Neural cell (in vitro differentiated cells): Measurements from ENCODE around the gene HMCES. TPM values are rescaled to one million over a fixed set of nuclear protein-coding genes. Genes with fewer than 3 reads are reported as not detected.

Experiments
- H2AFZ ChIP-seq: fragments of 200-600, 300-800 bp; sonication (generic), shearing (Covaris generic); 2 replicates; pipeline ENCODE4 v1.6.0; 2014; ENCODE audit warnings: low read depth, mild to moderate bottlenecking, antibody characterized with exemption, low read length, moderate library complexity
- H3F3A ChIP-seq: fragments of 200-600 bp; shearing (Covaris generic); 2 replicates; pipeline ENCODE4 v1.6.1; 2016; ENCODE audit warnings: mild to moderate bottlenecking, moderate library complexity, mixed read lengths, antibody characterized with exemption, low read length; ENCODE audit not compliant: insufficient read depth, poor library complexity, severe bottlenecking
- H3K27ac ChIP-seq: fragments of 200-600, 300-800 bp; sonication (generic), shearing (Covaris generic); 2 replicates; pipeline ENCODE4 v1.5.1; 2014; ENCODE audit warnings: mild to moderate bottlenecking, low read length, moderate library complexity
- H3K27me3 ChIP-seq: fragments of 300-800, 200-600 bp; sonication (generic), shearing (Covaris generic); 2 replicates; pipeline ENCODE4 v1.6.0; 2014; ENCODE audit warnings: mild to moderate bottlenecking, low read depth, low read length, moderate library complexity; ENCODE audit not compliant: insufficient read depth
- H3K36me3 ChIP-seq: fragments of 300-800, 200-600 bp; sonication (generic), shearing (Covaris generic); 2 replicates; pipeline ENCODE4 v1.5.1; 2014; ENCODE audit warnings: mild to moderate bottlenecking, antibody characterized with exemption, low read length, moderate library complexity; ENCODE audit not compliant: insufficient read depth
- H3K4me2 ChIP-seq: fragments of 300-800, 200-600 bp; sonication (generic), shearing (Covaris generic); 2 replicates; pipeline ENCODE4 v1.6.0; 2014; ENCODE audit warnings: mild to moderate bottlenecking, low read length
- H3K4me3 ChIP-seq: fragments of 300-800, 200-600 bp; sonication (generic), shearing (Covaris generic); 2 replicates; pipeline ENCODE4 v1.5.1; 2014; ENCODE audit warnings: mild to moderate bottlenecking, low read length, moderate library complexity
- H3K79me2 ChIP-seq: fragments of 200-600 bp; shearing (Covaris generic); replicated peaks from 2 replicates; pipeline ENCODE4 v1.6.0; 2014; ENCODE audit warnings: mild to moderate bottlenecking, low read length, moderate library complexity; ENCODE audit not compliant: insufficient read depth
- H3K9ac ChIP-seq: fragments of 300-800, 200-600 bp; sonication (generic), shearing (Covaris generic); 2 replicates; pipeline ENCODE4 v1.6.1; 2016; ENCODE audit warnings: mild to moderate bottlenecking, low read length, mixed read lengths
- H3K9me2 ChIP-seq: fragments of 200-600 bp; shearing (Covaris generic); 2 replicates; pipeline ENCODE4 v1.6.1; 2016; ENCODE audit warnings: mild to moderate bottlenecking, low read length, mixed read lengths; ENCODE audit not compliant: insufficient read depth
- H3K9me3 ChIP-seq: fragments of 200-600, 300-800 bp; sonication (generic), shearing (Covaris generic); 2 replicates; pipeline ENCODE4 v1.6.1; 2016; ENCODE audit warnings: mild to moderate bottlenecking, mixed run types, low read length, moderate library complexity, mixed read lengths
- H4K20me1 ChIP-seq: fragments of 200-600 bp; shearing (Covaris generic); 2 replicates; pipeline ENCODE4 v1.6.1; 2016; ENCODE audit warnings: mild to moderate bottlenecking, mixed run types; ENCODE audit not compliant: insufficient read depth
- EP300 ChIP-seq: fragments of 450-650 bp; conservative IDR thresholded peaks from 2 replicates; pipeline ENCODE4 v1.6.1; 2014; ENCODE audit warnings: antibody characterized with exemption, mild to moderate bottlenecking, moderate library complexity; ENCODE audit not compliant: poor library complexity, severe bottlenecking
- EZH2 ChIP-seq: fragments of 200-600, 300-800 bp; shearing (Covaris generic), sonication (generic); IDR thresholded peaks from 2 replicates; pipeline ENCODE4 v1.6.1; 2014; ENCODE audit warnings: antibody characterized with exemption, low read length, borderline replicate concordance, mild to moderate bottlenecking; ENCODE audit not compliant: insufficient read depth, poor library complexity, severe bottlenecking
- MXI1 ChIP-seq: fragments of 450-650 bp; conservative IDR thresholded peaks from 2 replicates; pipeline ENCODE4 v1.6.1; 2014; ENCODE audit warnings: antibody characterized with exemption, mild to moderate bottlenecking; ENCODE audit not compliant: poor library complexity, severe bottlenecking
- POLR2AphosphoS5 ChIP-seq: IDR thresholded peaks from 2 replicates; pipeline ENCODE4 v1.6.1; 2012
- RAD21 ChIP-seq: fragments of 450-650 bp; conservative IDR thresholded peaks from 2 replicates; pipeline ENCODE4 v1.6.1; 2014; ENCODE audit warnings: antibody characterized with exemption, mild to moderate bottlenecking, moderate library complexity
- REST ChIP-seq: IDR thresholded peaks from 2 replicates; pipeline ENCODE4 v1.6.1; 2012; ENCODE audit warnings: borderline replicate concordance
- SMC3 ChIP-seq: fragments of 450-650 bp; conservative IDR thresholded peaks from 2 replicates; pipeline ENCODE4 v1.6.1; 2014; ENCODE audit warnings: antibody characterized with exemption, mild to moderate bottlenecking, moderate library complexity; ENCODE audit not compliant: poor library complexity
- TAF1 ChIP-seq: IDR thresholded peaks from 2 replicates; pipeline ENCODE4 v1.6.1; 2012; ENCODE audit warnings: low read depth
- polyA plus RNA-seq: library from polyadenylated mRNA; depleted of rRNA; stranded (reverse); fragments of >200 nt; gene quantifications from 2 replicates; pipeline ENCODE4 v1.2.3, GENCODE V29; 2014
- TF ChIP-seq, protein P1 (sequence below): fragments of 450-650 bp; IDR thresholded peaks from 2 replicates; pipeline ENCODE4 v1.5.1; 2014; ENCODE audit warnings: antibody characterized with exemption, mild to moderate bottlenecking, moderate library complexity; ENCODE audit not compliant: poor library complexity, severe bottlenecking

The HMCES gene
- polyA plus RNA-seq, 1 donor from 2014 or later: 23.0 TPM

- Histone ChIP-seq H3F3A (no peaks in the 10 kb centered on the region), H3K4me3 (no peak overlapping the region), H3K27me3 (no peaks in the 10 kb centered on the region), H3K36me3 (no peaks in the 10 kb centered on the region), H3K4me2 (no peak overlapping the region), H4K20me1 (no peaks in the 10 kb centered on the region), H3K9me2 (no peaks in the 10 kb centered on the region), H2AFZ (no peak overlapping the region), H3K9ac (no peak overlapping the region), H3K27ac (no peak overlapping the region), H3K9me3 (no peaks in the 10 kb centered on the region), H3K79me2 (peaks cover 7% of the 10 kb centered on the region)
- no peak for TF ChIP-seq EZH2
- no peak for TF ChIP-seq SMC3
- TF ChIP-seq EP300: no peak
These were observed 7.4 kb downstream of the HMCES start for GRCh38 chr3:129286081-129286480.

DNA sequence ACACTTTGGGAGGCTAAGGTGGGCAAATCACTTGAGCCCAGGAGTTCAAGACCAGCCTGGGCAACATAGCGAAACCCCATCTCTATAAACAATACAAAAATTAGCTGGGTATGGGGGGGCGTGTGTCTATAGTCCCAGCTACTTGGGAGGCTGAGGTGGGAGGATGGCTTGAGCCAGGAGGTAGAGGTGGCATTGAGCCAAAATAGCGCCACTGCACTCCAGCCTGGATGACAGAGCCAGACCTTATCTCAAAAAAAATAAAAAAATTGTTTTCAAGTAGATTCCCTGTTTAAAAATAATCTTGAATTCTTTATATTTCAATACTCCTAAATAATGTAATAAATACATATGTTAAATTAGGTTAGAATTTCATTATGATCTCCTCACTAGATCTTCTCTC is 9.8 kb downstream of the HMCES start:
- Histone ChIP-seq H3K4me2 (no peak overlapping the region), H3K4me3 (no peak overlapping the region), H3K27me3 (no peaks in the 10 kb centered on the region), H3K9me2 (no peaks in the 10 kb centered on the region), H3K79me2 (no peaks in the 10 kb centered on the region), H3K27ac (no peak overlapping the region), H4K20me1 (no peaks in the 10 kb centered on the region), H2AFZ (no peak overlapping the region), H3K9me3 (no peaks in the 10 kb centered on the region), H3F3A (no peaks in the 10 kb centered on the region), H3K36me3 (no peaks in the 10 kb centered on the region), H3K9ac (no peak overlapping the region)
- TF ChIP-seq REST (no peak), EZH2 (no peak), SMC3 (no peak)

- Histone ChIP-seq H3K9me3 (no peaks in the 10 kb centered on the region), H3K4me2 (no peak overlapping the region), H3F3A (no peaks in the 10 kb centered on the region), H4K20me1 (no peaks in the 10 kb centered on the region), H3K36me3 (no peaks in the 10 kb centered on the region), H3K27me3 (no peaks in the 10 kb centered on the region), H3K79me2 (no peaks in the 10 kb centered on the region), H3K4me3 (no peak overlapping the region), H3K9ac (no peak overlapping the region), H2AFZ (no peak overlapping the region), H3K9me2 (no peaks in the 10 kb centered on the region), H3K27ac (no peak overlapping the region)
- TF ChIP-seq POLR2AphosphoS5 (no peak), TAF1 (no peak), EZH2 (no peak), MXI1 (no peak), SMC3 (no peak), EP300 (no peak), REST (no peak), RAD21 (no peak)
- TF ChIP-seq, protein P1, sequence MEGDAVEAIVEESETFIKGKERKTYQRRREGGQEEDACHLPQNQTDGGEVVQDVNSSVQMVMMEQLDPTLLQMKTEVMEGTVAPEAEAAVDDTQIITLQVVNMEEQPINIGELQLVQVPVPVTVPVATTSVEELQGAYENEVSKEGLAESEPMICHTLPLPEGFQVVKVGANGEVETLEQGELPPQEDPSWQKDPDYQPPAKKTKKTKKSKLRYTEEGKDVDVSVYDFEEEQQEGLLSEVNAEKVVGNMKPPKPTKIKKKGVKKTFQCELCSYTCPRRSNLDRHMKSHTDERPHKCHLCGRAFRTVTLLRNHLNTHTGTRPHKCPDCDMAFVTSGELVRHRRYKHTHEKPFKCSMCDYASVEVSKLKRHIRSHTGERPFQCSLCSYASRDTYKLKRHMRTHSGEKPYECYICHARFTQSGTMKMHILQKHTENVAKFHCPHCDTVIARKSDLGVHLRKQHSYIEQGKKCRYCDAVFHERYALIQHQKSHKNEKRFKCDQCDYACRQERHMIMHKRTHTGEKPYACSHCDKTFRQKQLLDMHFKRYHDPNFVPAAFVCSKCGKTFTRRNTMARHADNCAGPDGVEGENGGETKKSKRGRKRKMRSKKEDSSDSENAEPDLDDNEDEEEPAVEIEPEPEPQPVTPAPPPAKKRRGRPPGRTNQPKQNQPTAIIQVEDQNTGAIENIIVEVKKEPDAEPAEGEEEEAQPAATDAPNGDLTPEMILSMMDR: no peak
These were observed 10.7 kb downstream of the HMCES start for GRCh38 chr3:129289201-129289921.
